IMR-90 (cell line): Measurements from ENCODE around the gene PLA2G4D. TPM values are rescaled to one million over a fixed set of nuclear protein-coding genes. Genes with fewer than 3 reads are reported as not detected.

Source experiments
- ATAC-seq: fragments of 200-7000 bp; cut with Tn5 transposase; 2 replicates; pipeline ENCODE4 v1.9.1; 2020; ENCODE audit warnings: low read depth, mild to moderate bottlenecking, moderate library complexity
- BruUV-seq: library from RNA; stranded (reverse); fragments of 400-500 nt; replicated peaks from 2 replicates; lab custom pipeline; 2021; lab: Mats Ljungman, UMichigan
- CTCF ChIA-PET: fragments of 300-600 bp; formaldehyde crosslinking; extraction: SDS; loops from one replicate; lab custom pipeline; 2021; ENCODE audit warnings: antibody characterized with exemption; lab: Yijun Ruan, JAX
- POLR2A ChIA-PET: fragments of 300-600 bp; sonication (Branson Sonifier 250); formaldehyde crosslinking; loops from one replicate; lab custom pipeline; 2022; ENCODE audit warnings: antibody characterized with exemption; ENCODE audit not compliant: unreplicated experiment; lab: Charles Lee
- DNase-seq: peaks from one replicate; pipeline ENCODE4 v3.0.0; 2013
- H2AFZ ChIP-seq: replicated peaks from 2 replicates; pipeline ENCODE3; 2013; ENCODE audit warnings: low read length, mild to moderate bottlenecking; ENCODE audit not compliant: poor library complexity
- H2AK5ac ChIP-seq: 2 replicates; pipeline ENCODE4 v1.6.1; 2013; ENCODE audit warnings: low read depth, low read length, inconsistent platforms
- H2AK9ac ChIP-seq: replicated peaks from 2 replicates; pipeline ENCODE3; 2013; ENCODE audit warnings: mild to moderate bottlenecking, low read depth, low read length, moderate library complexity; ENCODE audit not compliant: poor library complexity
- H2BK120ac ChIP-seq: 2 replicates; pipeline ENCODE4 v1.6.1; 2013; ENCODE audit warnings: low read depth, low read length, inconsistent platforms
- H2BK15ac ChIP-seq: 3 replicates; pipeline ENCODE4 v1.6.1; 2013; ENCODE audit warnings: low read depth, low read length, inconsistent platforms
- H2BK20ac ChIP-seq: 2 replicates; pipeline ENCODE4 v1.6.1; 2013; ENCODE audit warnings: low read depth, mild to moderate bottlenecking, inconsistent platforms, low read length, moderate library complexity
- H2BK5ac ChIP-seq: 2 replicates; pipeline ENCODE4 v1.6.1; 2013; ENCODE audit warnings: mild to moderate bottlenecking, low read depth, low read length, inconsistent platforms; ENCODE audit not compliant: poor library complexity, severe bottlenecking
- H3K14ac ChIP-seq: replicated peaks from 2 replicates; pipeline ENCODE4 v1.6.1; 2013; ENCODE audit warnings: low read depth, low read length, inconsistent platforms
- H3K18ac ChIP-seq: 2 replicates; pipeline ENCODE4 v1.6.1; 2013; ENCODE audit warnings: low read depth, low read length, control low read depth
- H3K23ac ChIP-seq: 2 replicates; pipeline ENCODE4 v1.6.1; 2013; ENCODE audit warnings: low read depth, low read length, inconsistent platforms
- H3K27ac ChIP-seq: 2 replicates; pipeline ENCODE4 v1.5.1; 2013; ENCODE audit warnings: mild to moderate bottlenecking, control low read depth, low read length; ENCODE audit not compliant: insufficient read depth
- H3K27me3 ChIP-seq: 2 replicates; pipeline ENCODE4 v1.6.1; 2013; ENCODE audit warnings: low read length; ENCODE audit not compliant: control insufficient read depth, insufficient read depth
- H3K36me3 ChIP-seq: 2 replicates; pipeline ENCODE4 v1.6.1; 2013; ENCODE audit warnings: low read length, mixed read lengths; ENCODE audit not compliant: control insufficient read depth, insufficient read depth
- H3K4ac ChIP-seq: 2 replicates; pipeline ENCODE4 v1.6.1; 2013; ENCODE audit warnings: low read depth, low read length, inconsistent platforms
- H3K4me1 ChIP-seq: 2 replicates; pipeline ENCODE4 v1.6.1; 2013; ENCODE audit warnings: low read length, mixed read lengths; ENCODE audit not compliant: control insufficient read depth, insufficient read depth
- H3K4me2 ChIP-seq: 2 replicates; pipeline ENCODE4 v1.6.1; 2013; ENCODE audit warnings: low read depth, mild to moderate bottlenecking, control low read depth, low read length, moderate library complexity
- H3K4me3 ChIP-seq: 2 replicates; pipeline ENCODE4 v1.5.1; 2013; ENCODE audit warnings: low read depth, mild to moderate bottlenecking, control low read depth, low read length, moderate library complexity; ENCODE audit not compliant: insufficient read depth
- H3K56ac ChIP-seq: 2 replicates; pipeline ENCODE4 v1.6.1; 2013; ENCODE audit warnings: low read length, inconsistent platforms; ENCODE audit not compliant: insufficient read depth; ENCODE audit errors: extremely low read depth
- H3K79me1 ChIP-seq, 2 experiments: 2 replicates each; pipeline ENCODE4 v1.6.1; 2013; ENCODE audit warnings: low read length in 2 of 2, inconsistent platforms in 1 of 2, low read depth in 1 of 2
- H3K9ac ChIP-seq: 2 replicates; pipeline ENCODE4 v1.6.1; 2013; ENCODE audit warnings: low read depth, low read length, control low read depth
- H3K9me1 ChIP-seq: 2 replicates; pipeline ENCODE4 v1.6.1; 2013; ENCODE audit warnings: low read length, inconsistent platforms; ENCODE audit not compliant: insufficient read depth
- H3K9me3 ChIP-seq: 2 replicates; pipeline ENCODE4 v1.6.1; 2013; ENCODE audit warnings: low read length; ENCODE audit not compliant: control insufficient read depth, insufficient read depth
- H4K20me1 ChIP-seq: 2 replicates; pipeline ENCODE4 v1.6.1; 2013; ENCODE audit warnings: low read length, inconsistent platforms; ENCODE audit not compliant: insufficient read depth
- H4K5ac ChIP-seq: 2 replicates; pipeline ENCODE4 v1.6.1; 2013; ENCODE audit warnings: mild to moderate bottlenecking, low read depth, low read length, control low read depth
- H4K8ac ChIP-seq, 2 experiments: 2 replicates each; pipeline ENCODE4 v1.6.1; 2013; ENCODE audit warnings: low read depth in 2 of 2, low read length in 2 of 2, control low read depth in 1 of 2, inconsistent platforms in 1 of 2
- H4K91ac ChIP-seq: 2 replicates; pipeline ENCODE4 v1.6.1; 2013; ENCODE audit warnings: low read depth, low read length, inconsistent platforms; ENCODE audit not compliant: insufficient read depth
- BHLHE40 ChIP-seq: fragments of 150-350 bp; IDR thresholded peaks from 2 replicates; pipeline ENCODE4 v1.6.1; 2016; ENCODE audit warnings: mild to moderate bottlenecking, low read depth, low read length
- CEBPB ChIP-seq: IDR thresholded peaks from 2 replicates; pipeline ENCODE4 v1.6.1; 2012; ENCODE audit warnings: low read depth, low read length, improper control_type of control experiment
- CHD1 ChIP-seq: IDR thresholded peaks from 2 replicates; pipeline ENCODE4 v1.6.1; 2012; ENCODE audit warnings: low read depth, low read length, improper control_type of control experiment
- ELK1 ChIP-seq: fragments of 150-350 bp; IDR thresholded peaks from 2 replicates; pipeline ENCODE4 v1.6.1; 2016; ENCODE audit warnings: low read depth, mild to moderate bottlenecking, low read length, moderate library complexity, borderline replicate concordance
- FOS ChIP-seq: fragments of 150-350 bp; IDR thresholded peaks from 2 replicates; pipeline ENCODE4 v1.6.1; 2016; ENCODE audit warnings: low read depth, low read length
- MAFK ChIP-seq: IDR thresholded peaks from 2 replicates; pipeline ENCODE4 v1.6.1; 2012; ENCODE audit warnings: low read depth, low read length, improper control_type of control experiment
- MAZ ChIP-seq: IDR thresholded peaks from 2 replicates; pipeline ENCODE4 v1.6.1; 2012; ENCODE audit warnings: low read depth, mild to moderate bottlenecking, low read length, improper control_type of control experiment, moderate library complexity, borderline replicate concordance
- MXI1 ChIP-seq: IDR thresholded peaks from 2 replicates; pipeline ENCODE4 v1.6.1; 2012; ENCODE audit warnings: low read depth, mild to moderate bottlenecking, low read length, moderate library complexity, borderline replicate concordance
- NFE2L2 ChIP-seq: fragments of 150-350 bp; IDR thresholded peaks from 2 replicates; pipeline ENCODE4 v1.6.1; 2016; ENCODE audit warnings: low read depth, mild to moderate bottlenecking, low read length
- POLR2A ChIP-seq: IDR thresholded peaks from 2 replicates; pipeline ENCODE4 v1.6.1; 2012; ENCODE audit warnings: mild to moderate bottlenecking, low read depth, low read length
- RAD21 ChIP-seq: IDR thresholded peaks from 2 replicates; pipeline ENCODE4 v1.6.1; 2012; ENCODE audit warnings: low read length, improper control_type of control experiment
- RCOR1 ChIP-seq: IDR thresholded peaks from 2 replicates; pipeline ENCODE4 v1.6.1; 2012; ENCODE audit warnings: mild to moderate bottlenecking, low read length, improper control_type of control experiment; ENCODE audit not compliant: insufficient replicate concordance
- RFX5 ChIP-seq: IDR thresholded peaks from 2 replicates; pipeline ENCODE4 v1.8.0; 2012; ENCODE audit warnings: low read depth, mild to moderate bottlenecking, low read length, moderate library complexity
- SMC3 ChIP-seq: fragments of 150-350 bp; IDR thresholded peaks from 2 replicates; pipeline ENCODE4 v1.6.1; 2016; ENCODE audit warnings: low read depth, mild to moderate bottlenecking, antibody characterized with exemption, low read length, moderate library complexity
- USF2 ChIP-seq: fragments of 150-350 bp; IDR thresholded peaks from 2 replicates; pipeline ENCODE4 v1.6.1; 2017; ENCODE audit warnings: mild to moderate bottlenecking, antibody characterized with exemption, low read length, low read depth
- WGBS, 2 experiments: methylation state at CpG; one replicate each; pipeline versions ENCODE4 v1.1.5 to v1.1.7; 2013; ENCODE audit warnings: missing lambda C conversion rate in 2 of 2; ENCODE audit not compliant: insufficient read length in 1 of 2; ENCODE audit errors: extremely low coverage in 2 of 2; 5-methylcytosine and 5-hydroxymethylcytosine counted together
- dilution Hi-C: fragments of 300-500 bp; cut with HindIII; formaldehyde crosslinking; loops from one replicate; pipeline ENCODE4 v1.14.3; 2018; ENCODE audit warnings: low sequenced_read_pairs; ENCODE audit not compliant: unreplicated experiment
- in situ Hi-C: fragments of 300-500 bp; cut with MboI; formaldehyde crosslinking; loops from 3 replicates; pipeline ENCODE4 v1.14.3; 2019; ENCODE audit warnings: low sequenced_read_pairs, inconsistent platforms, mixed read lengths
- intact Hi-C: fragments of 100-400 bp; cut with micrococcal nuclease; formaldehyde crosslinking; loops from 2 replicates; pipeline ENCODE4 v1.10.0; 2022
- polyA plus RNA-seq, 3 experiments: library from polyadenylated mRNA; depleted of rRNA; stranded (reverse); fragments of >200 nt; gene quantifications; 2 replicates each; pipeline ENCODE4 v1.2.3, GENCODE V29; 2012; ENCODE audit warnings: low replicate concordance in 1 of 3
- total RNA-seq: library from RNA; depleted of rRNA; stranded (reverse); fragments of >200 nt; gene quantifications from 2 replicates; pipeline ENCODE4 v1.2.3, GENCODE V29; 2012
- TF ChIP-seq, protein P1 (sequence below): conservative IDR thresholded peaks from 2 replicates; pipeline ENCODE4 v1.5.1; 2012; ENCODE audit warnings: mild to moderate bottlenecking, low read depth, low read length, improper control_type of control experiment

Gene PLA2G4D
- total and polyA plus RNA-seq, 2 of the 4 experiments (the other 2 are of a cell fraction), result not detected

DNA sequence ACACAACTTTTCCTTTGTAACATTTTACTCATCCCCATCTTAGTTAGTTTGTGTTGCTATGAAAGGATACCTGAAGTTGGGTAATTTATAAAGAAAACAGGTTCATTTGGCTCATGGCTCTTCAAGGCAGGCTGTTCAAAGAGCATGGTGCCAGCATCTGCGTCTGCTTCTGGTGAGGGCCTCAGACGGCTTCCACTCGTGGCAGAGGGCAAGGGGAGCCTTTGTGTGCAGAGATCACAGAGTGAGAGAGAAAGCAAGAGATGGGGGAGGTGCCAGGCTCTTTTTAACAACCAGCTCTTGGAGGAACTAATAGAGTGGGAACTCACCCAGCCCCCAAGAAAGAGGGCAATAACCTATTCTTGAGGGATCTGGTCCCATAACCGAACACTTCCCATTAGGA is 39.0 kb upstream of the PLA2G4D start:
- CTCF ChIA-PET, result no interaction called here
- no peak overlapping the region for H2AK9ac ChIP-seq
- no peaks in the 10 kb centered on the region for H3K9me3 ChIP-seq
- TF ChIP-seq POLR2A (no peak), MAZ (no peak), CHD1 (no peak), USF2 (no peak), RCOR1 (no peak), MAFK (no peak), CEBPB (no peak), NFE2L2 (no peak), RAD21 (no peak), MXI1 (no peak), BHLHE40 (no peak), FOS (no peak), ELK1 (no peak), SMC3 (no peak), RFX5 (no peak)
- TF ChIP-seq, protein P1, sequence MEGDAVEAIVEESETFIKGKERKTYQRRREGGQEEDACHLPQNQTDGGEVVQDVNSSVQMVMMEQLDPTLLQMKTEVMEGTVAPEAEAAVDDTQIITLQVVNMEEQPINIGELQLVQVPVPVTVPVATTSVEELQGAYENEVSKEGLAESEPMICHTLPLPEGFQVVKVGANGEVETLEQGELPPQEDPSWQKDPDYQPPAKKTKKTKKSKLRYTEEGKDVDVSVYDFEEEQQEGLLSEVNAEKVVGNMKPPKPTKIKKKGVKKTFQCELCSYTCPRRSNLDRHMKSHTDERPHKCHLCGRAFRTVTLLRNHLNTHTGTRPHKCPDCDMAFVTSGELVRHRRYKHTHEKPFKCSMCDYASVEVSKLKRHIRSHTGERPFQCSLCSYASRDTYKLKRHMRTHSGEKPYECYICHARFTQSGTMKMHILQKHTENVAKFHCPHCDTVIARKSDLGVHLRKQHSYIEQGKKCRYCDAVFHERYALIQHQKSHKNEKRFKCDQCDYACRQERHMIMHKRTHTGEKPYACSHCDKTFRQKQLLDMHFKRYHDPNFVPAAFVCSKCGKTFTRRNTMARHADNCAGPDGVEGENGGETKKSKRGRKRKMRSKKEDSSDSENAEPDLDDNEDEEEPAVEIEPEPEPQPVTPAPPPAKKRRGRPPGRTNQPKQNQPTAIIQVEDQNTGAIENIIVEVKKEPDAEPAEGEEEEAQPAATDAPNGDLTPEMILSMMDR, result no peak
- BruUV-seq, result no TSS peak
- POLR2A ChIA-PET, result no interaction called here
- no peaks in the 10 kb centered on the region for H3K36me3 ChIP-seq
- no peak overlapping the region for H3K23ac ChIP-seq
- no peaks in the 10 kb centered on the region for H3K9me1 ChIP-seq
- H3K18ac ChIP-seq, result no peak overlapping the region
- no CpG with 5 or more reads among the region's 4 CpGs for WGBS, 2 experiments
- H3K4ac ChIP-seq, result no peak overlapping the region
- no peak overlapping the region for H3K27ac ChIP-seq
- no peak overlapping the region for H2BK20ac ChIP-seq
- intact Hi-C loops (no loop called here), in situ Hi-C loops (no loop called here), dilution Hi-C loops (no loop called here)
- H2BK120ac ChIP-seq, result no peak overlapping the region
- ATAC-seq (no peak), DNase-seq (no peak)
- no peaks in the 10 kb centered on the region for H3K4me1 ChIP-seq
- no peak overlapping the region for H3K56ac ChIP-seq
- H4K91ac ChIP-seq, result no peak overlapping the region
- no peaks in the 10 kb centered on the region for H3K79me1 ChIP-seq
- H4K8ac ChIP-seq, result no peak overlapping the region
- no peaks in the 10 kb centered on the region for H4K20me1 ChIP-seq
- no peak overlapping the region for H4K5ac ChIP-seq
- no peak overlapping the region for H2AK5ac ChIP-seq
- H2AFZ ChIP-seq, result no peak overlapping the region
- no peak overlapping the region for H2BK5ac ChIP-seq
- no peak overlapping the region for H2BK15ac ChIP-seq
- no peak overlapping the region for H3K4me3 ChIP-seq
- H3K9ac ChIP-seq, result no peak overlapping the region
- H3K14ac ChIP-seq, result no peak overlapping the region
- H3K4me2 ChIP-seq, result no peak overlapping the region
- peaks cover 37% of the 10 kb centered on the region for H3K27me3 ChIP-seq
